Lung microvascular endothelial cell (primary cell): Measurements from ENCODE around the gene PRR23A. TPM values are rescaled to one million over a fixed set of nuclear protein-coding genes. Genes with fewer than 3 reads are reported as not detected.

Experiments
- DNase-seq, 2 donors: peaks; one replicate each; pipeline versions ENCODE4 v3.0.0 to v3.0.0-alpha.2; 2010; ENCODE audit warnings: low read depth in 2 of 2
- total RNA-seq: library from RNA; depleted of rRNA; stranded (reverse); fragments of >200 nt; gene quantifications from 2 replicates; pipeline ENCODE4 v1.2.1, GENCODE V29; 2014

Gene PRR23A
- total RNA-seq, 1 donor from 2014 or later: not detected

- peak in 1 of 2 donors; percentile 29 for DNase-seq
Measured at GRCh38 chr3:138974462-138974861, 31.6 kb downstream of the PRR23A start.

GRCh38 chr3:138972941-138973340, 33.1 kb downstream of the PRR23A start:
- no peak for DNase-seq

GRCh38 chr3:138971766-138972320, 34.2 kb downstream of the PRR23A start:
- no peak for DNase-seq

GRCh38 chr3:138964923-138965322, 41.1 kb downstream of the PRR23A start:
- no peak for DNase-seq

GRCh38 chr3:138964264-138964663, 41.8 kb downstream of the PRR23A start:
- no peak for DNase-seq

- DNase-seq: no peak
Measured at GRCh38 chr3:138962854-138963560, 43.1 kb downstream of the PRR23A start.

GRCh38 chr3:138960417-138960852, 45.6 kb downstream of the PRR23A start:
- DNase-seq: no peak

Other genes with a start within 250 kb of the PRR23A start
- gene PIK3CB, start 171.3 kb downstream of the PRR23A start, total RNA-seq: 10.0 and 11.5 TPM in 2 replicates
- gene FOXL2, start 59.1 kb downstream of the PRR23A start, total RNA-seq: under 0.01 TPM in 1 of 2 replicates, not detected in the other
- gene FOXL2NB, start 59.1 kb downstream of the PRR23A start, total RNA-seq: not detected in 2 replicates
- not detected in 2 replicates for gene PRR23B, start 14.7 kb upstream of the PRR23A start, total RNA-seq
- not detected in 2 replicates for gene PRR23C, start 38.6 kb upstream of the PRR23A start, total RNA-seq